DMS53 (cell line): ENCODE measurements around the gene G3BP1.
"Not testable (repeated sequence)": the region's sequence is repeated elsewhere in the genome, so short reads cannot be mapped to it uniquely, and the experiment has no call there.

ENCODE experiments used
- DNase-seq: peaks from one replicate; lab custom pipeline; 2025; lab: John Stamatoyannopoulos, UW

G3BP1 gene

DNA sequence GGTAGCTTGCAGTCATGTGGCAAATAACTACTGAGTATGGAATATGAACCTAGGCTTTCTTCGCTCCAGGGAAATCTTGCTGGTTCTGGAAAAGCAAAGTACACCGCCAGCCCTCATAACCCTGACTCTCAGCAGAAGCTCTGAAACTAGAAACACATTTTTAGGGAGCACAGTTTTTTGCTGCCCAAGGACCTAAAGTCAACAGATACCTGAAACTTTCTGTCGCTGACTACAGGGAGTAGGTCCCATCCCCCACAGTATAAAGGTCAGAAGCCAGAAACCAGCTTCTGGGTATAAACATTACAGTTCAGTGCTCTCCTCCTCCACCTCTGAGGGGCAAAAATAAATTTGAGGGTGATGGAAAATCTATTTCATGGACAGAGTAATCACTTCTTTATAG lies 16.4 kb upstream of the G3BP1 start:
- DNase-seq = no peak

DNA sequence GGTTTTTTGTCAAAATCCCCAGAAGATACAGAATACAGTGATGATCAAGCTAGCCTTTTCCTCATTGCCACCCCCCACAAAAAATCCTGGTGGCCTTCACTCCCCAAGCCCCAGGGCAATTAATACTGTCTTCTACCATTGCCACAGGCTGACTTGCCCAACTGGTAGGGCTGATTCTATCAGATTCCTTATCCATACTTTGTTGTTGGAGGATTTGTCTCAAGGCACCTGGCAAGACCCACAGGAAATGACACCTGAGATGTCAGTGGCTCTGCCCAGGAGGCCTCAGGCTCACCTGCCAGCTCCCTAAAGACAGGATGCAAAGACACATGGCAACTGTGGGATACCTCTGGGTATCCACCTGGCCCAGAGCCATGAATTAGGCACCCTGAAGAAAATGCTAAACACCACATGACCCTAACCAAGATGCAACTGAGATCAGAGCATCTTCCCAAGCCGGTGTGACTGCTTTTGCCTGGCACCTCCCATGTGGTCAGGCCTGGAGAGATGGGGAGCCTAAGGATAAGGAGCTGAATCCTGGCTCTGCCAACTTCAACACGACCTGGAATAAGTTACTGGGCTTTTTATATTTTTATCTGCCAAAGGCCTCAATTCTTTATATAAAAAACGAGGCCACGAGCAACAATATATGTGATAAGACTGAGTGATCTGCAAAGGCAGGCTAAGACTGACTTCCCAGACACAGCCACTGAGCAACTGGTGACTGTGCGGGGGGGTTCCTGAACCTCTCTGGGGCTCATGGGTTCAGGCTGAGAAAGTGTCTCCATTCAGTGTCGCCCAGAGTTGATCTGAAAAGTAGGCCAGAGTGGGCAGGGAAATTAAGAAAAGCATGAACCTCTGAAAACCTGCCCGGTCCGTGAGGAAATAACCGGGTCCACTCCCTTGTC lies 14.3 kb upstream of the G3BP1 start:
- peak; percentile 43 for DNase-seq

DNA sequence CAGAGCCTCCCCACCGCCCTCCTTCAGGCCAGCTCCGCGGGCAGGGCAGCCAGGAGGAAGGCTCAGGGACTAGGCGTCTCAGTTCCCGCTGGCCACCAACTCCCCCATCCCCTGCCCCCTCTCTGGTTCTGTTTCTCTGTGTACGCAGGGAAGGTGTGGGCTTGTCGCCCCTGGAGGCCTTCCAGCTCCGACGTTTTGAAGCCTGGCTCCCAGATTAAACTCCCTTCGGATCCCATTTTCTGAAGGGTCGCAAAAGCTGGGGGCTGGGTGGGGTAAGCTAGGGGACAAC lies 13.7 kb upstream of the G3BP1 start:
- peak; percentile 64 for DNase-seq

DNA sequence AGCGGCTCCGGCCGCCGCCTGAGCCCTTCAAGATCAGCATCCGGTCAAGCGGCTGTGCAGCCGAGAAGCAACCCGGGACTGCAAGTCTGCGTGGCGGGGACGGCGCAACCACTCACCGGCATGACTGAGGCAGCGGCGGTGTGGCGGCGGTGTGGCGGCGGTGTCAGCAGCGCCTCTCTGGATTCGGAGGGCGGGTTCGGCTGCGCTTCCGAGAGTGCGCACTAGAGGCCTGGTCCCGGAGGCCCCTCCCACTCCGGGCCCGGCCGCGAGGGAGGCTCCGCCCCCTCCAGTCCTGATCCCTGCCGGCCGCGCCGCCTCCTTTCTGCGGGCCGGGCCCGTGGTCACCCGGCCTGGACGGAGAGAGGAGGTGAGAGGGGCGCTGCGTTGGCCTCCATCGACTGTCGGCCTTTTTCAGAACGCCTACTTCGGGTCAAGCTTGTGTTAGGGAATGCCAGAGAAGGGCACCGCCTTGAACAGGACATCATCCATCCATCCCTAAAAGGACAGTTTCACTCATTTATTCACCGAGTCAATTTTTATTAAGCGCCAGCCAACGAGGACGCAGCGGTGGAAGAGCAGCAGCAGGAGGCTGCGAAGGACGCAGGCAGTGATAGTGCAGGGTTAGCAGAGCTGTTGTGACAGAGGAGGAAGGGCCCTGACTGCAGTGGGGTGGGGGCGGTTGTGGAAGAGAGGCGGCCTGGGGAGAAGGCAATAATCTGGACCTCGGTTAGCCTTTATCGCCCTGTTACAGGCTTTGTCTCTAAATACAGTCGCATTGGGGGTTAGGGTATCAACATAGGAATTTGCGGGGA lies 13.1 kb upstream of the G3BP1 start, which contains the start of gene ATOX1:
Gene ATOX1 (minus strand): TSS at position 202 of the 812 bp plus-strand sequence. CDS start 80 bp downstream, at position 122.
- peak; percentile 97 for DNase-seq

DNA sequence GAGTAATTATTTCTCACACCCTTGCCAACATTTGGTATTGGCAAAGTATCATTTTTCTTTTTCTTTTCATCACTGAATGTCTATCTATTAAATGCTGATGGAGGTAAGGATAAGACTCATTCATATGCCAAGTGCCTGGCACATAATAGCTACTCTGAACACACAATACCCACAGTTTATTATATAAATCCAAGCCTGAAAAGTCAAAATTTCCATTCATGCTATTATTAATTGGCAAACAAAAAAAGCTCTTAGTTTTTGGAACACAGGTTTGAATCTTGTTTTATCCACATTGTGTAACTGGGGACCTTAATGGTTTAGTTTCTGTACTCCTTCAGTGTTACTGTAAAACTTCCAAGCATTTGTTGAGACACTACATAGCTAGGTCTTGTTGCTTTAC lies 7.0 kb upstream of the G3BP1 start:
- DNase-seq = no peak

DNA sequence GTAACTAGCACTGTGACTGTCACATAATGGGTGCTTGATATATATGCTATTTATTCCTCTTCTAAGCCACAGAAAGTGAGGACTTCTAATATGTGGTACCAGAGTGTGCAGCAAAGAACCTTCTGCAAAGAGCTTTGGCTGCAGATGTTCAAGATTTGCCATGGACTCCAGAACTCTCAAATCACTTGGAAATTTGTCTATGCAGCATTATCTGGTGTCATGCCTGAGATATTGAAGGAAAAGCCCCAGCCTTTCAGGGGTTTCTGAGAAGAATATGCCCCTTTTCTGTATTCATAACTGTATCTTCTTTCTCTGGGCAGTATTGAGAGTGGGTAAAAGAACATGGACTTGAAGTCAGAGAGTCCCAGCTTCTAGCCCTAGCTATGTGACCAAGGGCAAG lies 4.8 kb upstream of the G3BP1 start:
- DNase-seq = no peak

DNA sequence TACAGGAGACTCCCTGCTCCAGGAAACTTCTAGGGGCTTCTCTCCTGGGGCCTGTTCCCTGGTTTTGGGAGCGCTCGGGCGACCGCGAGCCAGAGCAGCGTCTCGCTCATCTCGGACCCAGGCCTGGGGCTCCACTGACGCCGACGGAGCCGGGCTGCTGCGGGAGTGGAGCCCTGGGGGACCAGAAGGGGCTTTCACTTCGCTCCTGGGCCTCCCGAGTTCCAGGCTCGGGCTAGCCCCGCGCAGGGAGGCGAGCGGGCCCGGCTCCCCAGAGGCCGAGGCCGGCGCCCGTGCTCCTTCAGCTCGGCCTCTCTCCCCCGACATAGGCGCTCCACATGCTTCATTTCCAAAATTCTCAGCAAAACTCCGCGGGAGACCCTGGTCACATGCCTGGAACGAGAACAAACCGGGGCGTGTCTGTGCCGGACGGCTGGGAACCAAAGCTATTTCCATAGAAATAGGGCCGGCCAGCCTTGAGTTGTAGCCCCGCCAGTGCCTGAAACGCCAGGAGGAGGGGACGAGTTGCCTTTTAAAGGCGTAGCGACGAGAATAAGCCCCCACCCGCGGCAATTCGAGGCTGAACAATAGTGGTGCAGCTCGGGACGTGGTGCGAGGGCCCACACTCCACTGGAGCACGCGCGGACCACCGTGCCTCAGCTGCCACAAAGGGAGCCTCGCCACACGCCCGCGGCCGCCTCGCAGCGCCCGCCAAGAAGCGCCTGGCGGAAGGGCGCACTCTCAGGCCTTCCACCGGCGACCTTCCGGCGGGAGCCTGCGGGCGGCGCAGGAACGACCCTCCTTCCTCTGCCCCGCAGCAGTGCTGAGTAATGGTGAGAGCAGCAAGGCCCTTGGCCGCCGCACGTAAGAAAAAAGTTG lies 1.1 kb upstream of the G3BP1 start:
- DNase-seq = peak; percentile 92

DNA sequence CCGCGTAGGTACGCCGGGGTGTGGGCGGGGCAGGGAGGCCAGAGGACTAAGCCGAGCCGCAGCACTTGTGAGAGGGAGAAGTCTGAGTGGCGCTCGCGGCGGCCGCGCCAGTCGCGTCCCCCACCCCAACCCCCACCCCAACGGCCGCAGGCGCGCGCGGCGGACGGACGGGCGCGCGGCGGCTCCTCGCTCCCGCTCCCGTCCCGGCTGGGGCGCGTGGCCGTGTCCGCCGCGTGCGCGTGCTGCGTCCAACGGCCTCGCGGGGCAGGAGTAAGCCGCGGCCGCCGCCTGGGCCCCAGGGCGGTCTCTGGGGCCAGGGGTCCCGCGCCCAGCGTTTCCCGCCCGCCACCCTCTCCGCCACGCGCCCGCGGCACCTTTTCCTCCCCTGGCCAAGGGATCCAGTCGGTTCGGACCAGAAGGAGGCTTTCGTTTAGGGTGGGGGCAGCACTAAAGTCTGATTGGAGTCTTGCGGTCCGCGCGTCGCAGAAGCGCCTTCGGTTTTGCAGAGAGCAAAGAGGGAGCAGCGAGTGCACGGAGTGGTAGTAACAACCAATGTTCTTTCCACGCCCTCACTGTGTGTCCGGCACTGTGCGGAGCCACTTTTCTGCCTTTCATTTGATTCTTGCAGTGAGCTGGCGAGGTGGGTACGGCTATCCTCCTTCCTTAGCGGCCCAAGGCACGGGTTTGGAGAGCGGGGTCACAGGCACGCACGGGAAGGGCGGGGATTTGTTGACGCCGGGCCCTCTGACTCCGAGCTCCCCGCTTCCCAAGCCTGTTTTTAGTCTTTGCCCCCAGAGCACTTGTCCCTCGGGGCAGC lies 483 bp downstream of the G3BP1 start:
- DNase-seq = peak; percentile 77

DNA sequence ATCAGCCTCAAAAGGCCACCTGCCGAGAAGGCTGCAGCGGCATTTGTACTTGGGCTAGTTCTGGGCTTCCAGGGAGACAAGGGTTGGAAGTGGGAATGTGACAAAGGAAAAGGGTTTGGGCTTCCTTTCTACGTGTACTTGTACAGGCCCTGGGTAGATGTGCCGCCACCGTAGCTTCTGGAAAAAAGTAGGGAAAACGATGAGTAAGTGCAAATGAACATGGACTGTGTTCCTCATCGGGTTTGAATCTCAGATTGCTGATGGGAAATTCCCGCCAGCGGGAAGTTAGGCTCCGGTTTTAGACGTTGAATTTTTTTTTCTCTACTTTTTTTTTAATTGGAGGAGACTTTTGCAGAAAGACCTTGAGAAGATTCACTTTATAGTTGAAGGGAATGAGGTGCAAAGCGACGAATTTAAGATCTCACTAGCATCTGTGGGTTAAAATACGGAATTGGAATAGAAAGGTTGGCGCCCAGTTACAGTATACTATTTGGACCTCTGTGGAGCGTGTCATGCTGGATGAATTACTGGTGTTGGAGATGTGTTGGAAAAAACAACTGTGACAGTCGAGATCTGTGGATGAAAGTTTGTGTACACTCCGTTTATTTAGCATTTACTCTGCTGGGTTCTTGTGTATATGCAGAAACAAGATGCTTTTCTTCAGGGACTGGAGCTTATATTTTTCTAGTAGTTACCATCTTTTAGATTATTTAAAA lies 1.2 kb downstream of the G3BP1 start:
- DNase-seq = no peak

DNA sequence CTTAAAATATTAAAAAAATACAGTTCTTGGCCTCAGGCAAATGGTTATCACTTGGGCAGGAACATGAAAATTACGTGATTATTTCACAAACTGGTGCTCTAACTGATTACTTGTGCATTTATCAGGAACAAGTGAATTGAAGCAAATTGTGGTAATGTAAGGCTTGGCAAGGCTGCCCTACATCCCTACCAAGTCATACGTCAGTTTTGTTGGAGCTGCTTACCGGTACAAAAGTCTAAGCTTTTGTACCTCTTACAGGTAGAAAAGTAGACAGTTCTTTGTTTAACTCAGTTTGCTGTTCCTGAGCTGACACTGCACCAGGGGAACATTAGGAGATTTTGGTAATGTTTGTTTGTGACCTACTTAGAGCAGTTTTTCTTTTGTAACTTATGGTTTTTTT lies 2.2 kb downstream of the G3BP1 start:
- DNase-seq = no peak

DNA sequence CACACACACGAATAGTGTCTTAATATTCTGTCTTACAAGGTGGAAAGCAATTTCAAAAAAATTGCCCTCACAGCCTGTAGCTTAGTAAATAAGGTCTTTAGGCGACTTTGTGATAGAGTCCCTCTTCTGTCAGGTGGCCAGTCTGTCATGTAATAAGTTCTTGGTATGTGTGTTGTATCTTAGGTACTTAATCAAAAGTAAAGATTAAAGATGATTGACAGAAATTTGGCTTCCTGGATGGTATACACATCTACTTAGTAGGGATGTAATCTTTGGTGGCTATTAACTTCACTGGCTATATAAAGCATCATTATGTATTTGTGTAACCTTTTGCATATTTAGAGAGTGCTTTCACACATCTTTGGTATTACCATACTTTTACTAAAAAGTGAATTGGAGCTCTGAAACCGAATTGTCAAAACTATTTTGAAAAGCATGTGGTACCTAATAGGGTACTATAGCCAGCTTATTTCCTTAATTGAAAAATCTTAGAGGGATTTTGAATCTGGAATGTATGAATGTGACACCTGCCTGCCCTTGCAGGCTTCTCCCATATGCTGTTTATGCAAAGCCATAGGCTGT lies 3.4 kb downstream of the G3BP1 start:
- no peak for DNase-seq

DNA sequence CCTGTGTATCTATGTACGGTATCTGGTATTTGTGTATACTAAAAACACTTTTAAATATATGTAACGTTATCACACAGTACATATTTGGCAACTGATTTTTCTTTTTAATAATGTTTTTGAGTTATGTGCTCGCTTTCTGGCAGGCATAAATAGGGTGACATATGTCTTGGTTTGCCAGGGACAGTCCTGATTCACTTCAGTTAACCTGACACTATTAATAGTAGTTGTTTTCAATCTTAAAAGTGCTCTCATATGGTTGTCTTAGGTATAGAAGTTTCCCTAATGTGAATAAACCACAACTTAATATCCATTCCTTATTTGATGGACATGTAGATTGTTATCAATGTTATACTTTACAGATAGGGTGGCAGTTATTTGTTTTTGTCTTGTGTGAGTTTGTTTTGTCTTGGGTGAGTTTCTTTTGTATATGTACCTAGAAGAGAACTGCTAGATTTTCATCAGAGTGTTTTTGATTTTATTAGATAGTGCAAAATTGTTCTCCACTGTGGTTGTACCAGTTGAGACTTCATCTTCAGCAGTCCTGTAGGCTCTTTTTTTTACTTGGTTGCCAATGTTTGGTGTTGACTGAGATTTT lies 7.9 kb downstream of the G3BP1 start:
- no peak for DNase-seq

DNA sequence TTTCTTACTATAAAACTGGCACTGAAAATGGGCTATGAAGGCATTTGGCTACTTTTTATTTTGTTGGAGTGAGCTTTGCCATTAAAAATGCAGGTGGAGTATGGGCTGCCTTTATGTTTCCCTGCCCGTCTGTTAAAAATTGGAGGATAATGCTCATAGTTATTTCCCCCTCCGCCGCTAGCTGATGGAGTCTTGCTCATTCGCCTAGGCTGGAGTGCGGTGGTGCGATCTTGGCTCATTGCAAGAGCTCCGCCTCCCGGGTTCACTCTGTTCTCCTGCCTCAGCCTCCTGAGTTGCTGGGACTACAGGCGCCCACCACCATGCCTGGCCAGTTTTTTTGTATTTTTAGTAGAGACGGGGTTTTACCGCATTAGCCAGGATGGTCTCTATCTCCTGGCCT lies 8.6 kb downstream of the G3BP1 start:
- DNase-seq = no peak

DNA sequence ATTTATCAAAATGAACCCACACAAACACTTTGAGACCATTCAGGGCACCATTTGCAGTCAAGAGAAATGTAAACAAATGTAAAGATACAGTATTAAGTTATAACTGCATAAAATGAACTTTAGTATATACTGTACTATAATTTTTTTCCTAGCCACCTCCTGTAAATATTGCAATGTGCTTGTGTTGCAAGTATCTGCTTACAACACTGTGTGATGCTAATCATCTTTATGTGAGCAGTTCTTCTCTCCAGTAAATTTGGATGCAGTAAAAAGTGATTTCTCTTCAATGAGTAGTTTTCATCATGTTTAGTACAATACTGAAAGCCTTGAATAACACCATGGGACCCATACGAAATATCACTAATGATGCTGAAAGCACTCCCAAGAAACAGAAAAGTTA lies 9.4 kb downstream of the G3BP1 start:
- no peak for DNase-seq

DNA sequence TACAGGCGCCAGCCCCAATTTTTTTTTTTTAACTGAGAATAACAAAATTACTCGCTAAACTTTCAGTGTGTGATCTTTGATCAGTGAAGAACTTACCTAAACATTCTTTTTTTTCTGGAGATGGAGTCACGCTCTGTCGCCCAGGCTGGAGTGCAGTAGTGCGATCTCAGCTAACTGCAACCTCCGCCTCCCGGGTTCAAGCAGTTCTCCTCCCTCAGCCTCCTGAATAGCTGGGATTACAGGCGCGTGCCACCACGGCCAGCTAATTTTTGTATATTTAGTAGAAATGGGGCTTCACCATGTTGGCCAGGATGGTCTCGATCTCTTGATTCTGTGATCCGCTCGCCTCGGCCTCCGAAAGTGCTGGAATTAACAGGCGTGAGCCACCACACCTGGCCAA lies 11.9 kb downstream of the G3BP1 start:
- DNase-seq = not testable (repeated sequence)

DNA sequence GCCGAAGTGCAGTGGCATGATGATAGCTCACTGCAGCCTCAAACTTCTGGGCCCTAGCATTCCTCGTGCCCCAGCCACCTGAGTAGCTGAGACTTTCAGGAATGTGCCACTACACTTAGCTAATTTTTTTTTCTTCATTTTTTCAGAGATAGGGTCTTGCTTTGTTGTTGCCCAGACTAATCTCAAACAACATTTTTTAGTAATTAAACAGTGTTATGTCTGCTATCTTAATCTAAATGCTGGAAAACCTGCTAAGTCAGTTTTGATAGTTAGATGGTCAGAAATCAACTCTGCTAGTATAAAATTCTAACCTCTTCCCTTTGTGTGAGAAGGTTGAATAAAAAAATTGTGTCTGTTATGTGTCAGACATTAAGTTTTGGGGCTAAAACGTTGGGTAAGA lies 12.4 kb downstream of the G3BP1 start:
- DNase-seq = no peak

DNA sequence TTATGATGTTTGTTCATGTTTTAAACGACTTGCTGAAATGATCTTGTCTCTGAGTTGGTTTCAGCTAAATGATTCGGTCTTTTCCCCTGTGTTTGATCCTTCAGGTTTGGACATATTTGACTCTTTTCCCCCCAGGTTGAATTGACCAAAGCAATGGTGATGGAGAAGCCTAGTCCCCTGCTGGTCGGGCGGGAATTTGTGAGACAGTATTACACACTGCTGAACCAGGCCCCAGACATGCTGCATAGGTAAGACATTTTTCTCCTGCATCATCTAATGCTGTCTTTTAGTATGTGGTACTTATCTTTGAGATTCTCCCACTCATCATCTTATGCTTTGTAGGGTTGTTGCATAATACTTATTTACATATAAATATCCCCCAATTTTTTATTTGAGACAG lies 14.7 kb downstream of the G3BP1 start:
- DNase-seq = no peak

DNA sequence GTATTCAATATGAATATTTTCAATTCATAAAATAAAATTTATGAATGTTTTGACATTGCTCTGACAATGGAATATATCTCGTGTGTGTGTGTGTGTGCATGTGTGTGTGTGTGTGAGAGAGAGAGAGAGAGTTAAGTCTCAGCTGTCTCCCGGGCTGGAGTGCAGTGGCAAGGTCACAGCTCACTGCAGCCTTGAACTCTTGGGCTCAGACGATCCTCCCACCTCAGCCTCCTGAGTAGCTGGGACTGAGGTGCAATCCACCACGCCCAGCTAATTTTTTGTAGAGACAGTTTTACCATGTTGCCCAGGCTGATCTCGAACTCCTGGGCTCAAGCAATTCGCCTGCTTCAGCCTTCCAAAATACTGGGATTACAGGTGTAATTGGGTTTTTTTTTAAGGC lies 16.1 kb downstream of the G3BP1 start:
- no peak for DNase-seq

DNA sequence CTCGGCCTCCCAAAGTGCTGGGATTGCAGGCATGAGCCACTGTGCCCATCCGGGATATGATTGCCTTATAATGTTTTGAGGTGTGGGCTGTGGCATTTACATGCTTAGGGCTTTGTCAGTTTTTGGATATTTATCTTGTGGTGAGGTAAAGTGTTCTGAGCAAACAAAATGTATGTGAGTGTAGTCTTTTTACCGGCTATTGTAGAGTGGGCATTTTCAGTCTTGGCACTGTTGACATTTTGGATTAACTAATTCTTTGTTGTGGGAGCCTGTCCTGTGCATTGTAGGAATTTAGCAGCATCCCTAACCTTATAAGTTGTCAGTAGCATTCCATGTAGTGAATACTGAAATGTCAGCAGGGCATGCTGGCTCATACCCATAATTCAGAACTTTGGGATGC lies 21.6 kb downstream of the G3BP1 start:
- DNase-seq = no peak

DNA sequence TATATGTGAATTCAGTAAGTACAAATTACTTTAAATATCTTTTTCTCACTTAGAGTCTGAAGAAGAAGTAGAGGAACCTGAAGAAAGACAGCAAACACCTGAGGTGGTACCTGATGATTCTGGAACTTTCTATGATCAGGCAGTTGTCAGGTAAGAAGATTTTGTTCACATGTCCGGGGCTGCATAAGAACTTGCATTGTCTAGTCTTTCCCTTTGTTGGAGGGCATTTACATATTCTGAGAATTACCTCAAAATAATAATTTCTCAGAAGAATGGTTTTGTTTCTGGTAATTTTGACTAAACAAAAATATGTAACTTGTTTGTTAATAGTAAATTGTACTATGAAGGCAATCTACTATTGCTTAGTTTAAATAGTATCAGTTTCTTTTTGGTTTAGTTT lies 23.7 kb downstream of the G3BP1 start:
- no peak for DNase-seq
